ENCODE data around the gene PRAC2. TPM values are rescaled to one million over a fixed set of nuclear protein-coding genes. Genes with fewer than 3 reads are reported as not detected.
"Not testable (repeated sequence)": the region's sequence is repeated elsewhere in the genome, so short reads cannot be mapped to it uniquely, and the experiment has no call there.

Gene PRAC2
- total RNA-seq, 2 donors from 2014 or later: not detected

GRCh38 chr17:48716549-48716948 lies 6.4 kb upstream of the PRAC2 start:
- Mint-ChIP-seq H3K27me3 (peaks cover 31 to 55% of the 10 kb centered on the region in 2 donors), H3K4me1 (ENCODE audit: low read depth in 2 of 2) (peaks cover 5 to 18% of the 10 kb centered on the region in 2 donors)
- not testable (repeated sequence) for ATAC-seq; H3K27ac Mint-ChIP-seq; DNase-seq (ENCODE audit: low spot score); H3K9me3 Mint-ChIP-seq; H3K36me3 Mint-ChIP-seq; H3K4me3 Mint-ChIP-seq

GRCh38 chr17:48717367-48718226 lies 5.4 kb upstream of the PRAC2 start:
- Mint-ChIP-seq H3K4me3 (no peak overlapping the region), H3K27ac (no peak overlapping the region), H3K36me3 (no peaks in the 10 kb centered on the region), H3K9me3 (no peaks in the 10 kb centered on the region), H3K27me3 (peaks cover 34 to 58% of the 10 kb centered on the region in 2 donors), H3K4me1 (ENCODE audit: low read depth in 2 of 2) (peaks cover 5 to 18% of the 10 kb centered on the region in 2 donors)
- no peak for ATAC-seq
- DNase-seq (ENCODE audit: low spot score): no peak

DNA sequence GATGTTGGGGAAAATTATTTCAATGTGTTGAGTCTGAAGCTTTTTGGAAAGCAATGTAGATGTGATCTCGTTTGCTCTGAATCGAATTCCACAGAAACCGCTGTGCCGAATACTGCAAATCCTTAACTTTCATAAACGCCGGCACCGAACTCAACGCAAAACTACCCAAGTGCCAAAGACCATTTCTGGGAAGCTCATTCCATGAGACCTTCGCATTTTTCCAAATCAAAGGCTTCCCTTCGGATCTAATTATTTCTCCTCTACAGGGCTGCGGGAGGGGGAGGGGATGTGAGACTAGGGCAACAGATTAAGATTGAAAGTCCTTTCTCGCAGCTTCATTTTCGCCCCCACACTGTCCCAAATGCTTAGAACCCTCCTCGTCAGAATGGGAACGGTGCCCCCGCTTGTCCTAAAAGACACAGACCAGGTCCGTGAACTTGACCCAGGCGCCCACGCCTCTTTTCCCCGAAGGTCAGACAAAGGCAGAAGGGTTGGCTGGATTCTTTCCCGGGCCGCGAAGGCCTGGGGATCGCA lies 4.7 kb upstream of the PRAC2 start:
- ATAC-seq (no peak), DNase-seq (ENCODE audit: low spot score) (no peak)
- peaks cover 32 to 54% of the 10 kb centered on the region in 2 donors for H3K27me3 Mint-ChIP-seq
- no peaks in the 10 kb centered on the region for H3K9me3 Mint-ChIP-seq
- H3K36me3 Mint-ChIP-seq: no peaks in the 10 kb centered on the region
- peaks cover 5 to 20% of the 10 kb centered on the region in 2 donors for H3K4me1 Mint-ChIP-seq (ENCODE audit: low read depth in 2 of 2)
- H3K4me3 Mint-ChIP-seq: no peak overlapping the region
- no peak overlapping the region for H3K27ac Mint-ChIP-seq

GRCh38 chr17:48718761-48719641 lies 4.0 kb upstream of the PRAC2 start:
- Mint-ChIP-seq H3K4me3 (no peak overlapping the region), H3K27me3 (peaks cover 34 to 54% of the 10 kb centered on the region in 2 donors), H3K9me3 (no peaks in the 10 kb centered on the region), H3K4me1 (ENCODE audit: low read depth in 2 of 2) (peaks cover 9 to 27% of the 10 kb centered on the region in 2 donors), H3K36me3 (no peaks in the 10 kb centered on the region), H3K27ac (no peak overlapping the region)
- ATAC-seq (peak in 1 of 2 donors; percentile 28), DNase-seq (ENCODE audit: low spot score) (no peak)

DNA sequence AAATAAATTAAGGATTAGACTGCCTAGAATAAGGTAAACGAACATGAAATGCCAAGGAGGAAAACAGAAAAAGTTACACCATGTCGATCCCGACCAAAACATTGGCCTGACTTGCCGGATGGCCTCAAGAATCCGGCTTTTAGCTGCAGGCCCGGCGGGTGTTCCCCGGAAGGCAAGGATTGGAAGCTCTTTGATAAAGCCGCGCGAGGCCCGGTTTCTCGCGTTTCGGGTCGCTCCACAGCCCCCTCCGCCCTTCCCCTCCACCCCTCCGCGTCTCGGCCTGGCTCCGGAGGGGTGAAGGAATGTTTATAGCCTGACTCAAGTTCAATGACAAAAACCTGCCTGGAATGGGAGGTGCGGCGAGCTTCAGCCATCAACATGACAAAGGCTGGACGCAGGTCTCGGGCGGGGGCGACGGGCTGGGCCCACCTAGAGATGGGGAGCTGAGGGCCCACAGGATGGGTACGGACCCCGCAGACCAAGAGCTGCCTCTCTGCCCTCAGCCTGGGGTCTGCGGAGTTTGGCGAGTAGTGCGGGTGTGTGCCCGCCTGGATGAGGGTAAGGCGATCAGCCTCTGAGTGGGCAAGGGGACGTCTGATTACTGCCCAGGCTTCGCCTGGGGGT lies 3.2 kb upstream of the PRAC2 start:
- ATAC-seq: no peak
- H3K27ac Mint-ChIP-seq: no peak overlapping the region
- no peaks in the 10 kb centered on the region for H3K36me3 Mint-ChIP-seq
- H3K4me1 Mint-ChIP-seq (ENCODE audit: low read depth in 2 of 2): peaks cover 15 to 34% of the 10 kb centered on the region in 2 donors
- no peak for DNase-seq (ENCODE audit: low spot score)
- H3K27me3 Mint-ChIP-seq: peaks cover 37 to 54% of the 10 kb centered on the region in 2 donors
- H3K9me3 Mint-ChIP-seq: no peaks in the 10 kb centered on the region
- no peak overlapping the region for H3K4me3 Mint-ChIP-seq

GRCh38 chr17:48720266-48721008 lies 2.5 kb upstream of the PRAC2 start:
- Mint-ChIP-seq H3K4me1 (ENCODE audit: low read depth in 2 of 2) (peaks cover 20 to 38% of the 10 kb centered on the region in 2 donors), H3K27ac (peak overlapping the region; percentile 3 to 27), H3K4me3 (peak overlapping the region; percentile 58)

DNA sequence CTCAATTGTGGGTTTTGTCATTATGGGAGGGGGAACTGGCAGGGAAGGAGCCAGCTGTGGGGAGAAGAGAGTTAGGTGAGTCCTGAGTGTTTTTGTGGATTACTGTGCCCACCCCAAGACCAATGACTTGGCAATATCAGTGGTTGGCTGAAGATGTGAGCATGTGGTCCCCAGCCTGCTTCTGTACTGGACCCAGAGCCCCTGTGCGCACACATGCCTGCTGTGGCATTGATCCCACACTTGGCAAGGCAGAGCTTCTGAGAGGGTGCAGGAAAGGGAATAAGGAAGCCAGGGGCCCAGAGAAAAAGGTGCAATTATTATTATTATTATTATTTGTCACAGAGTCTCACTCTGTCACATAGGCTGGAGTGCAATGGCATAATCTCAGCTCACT lies 2.0 kb upstream of the PRAC2 start:
- no peak for DNase-seq (ENCODE audit: low spot score)
- H3K9me3 Mint-ChIP-seq: no peaks in the 10 kb centered on the region
- H3K27me3 Mint-ChIP-seq: peaks cover 44 to 60% of the 10 kb centered on the region in 2 donors
- peaks cover 20 to 38% of the 10 kb centered on the region in 2 donors for H3K4me1 Mint-ChIP-seq (ENCODE audit: low read depth in 2 of 2)
- no peak for ATAC-seq
- peak overlapping the region in 1 of 2 donors; percentile 27 for H3K27ac Mint-ChIP-seq
- no peak overlapping the region for H3K4me3 Mint-ChIP-seq
- H3K36me3 Mint-ChIP-seq: no peaks in the 10 kb centered on the region

More at GRCh38 chr17:48720266-48721008, 2.5 kb upstream of the PRAC2 start:
- DNase-seq (ENCODE audit: low spot score): no peak
- ATAC-seq: no peak
- Mint-ChIP-seq H3K27me3 (peaks cover 41 to 57% of the 10 kb centered on the region in 2 donors), H3K9me3 (no peaks in the 10 kb centered on the region), H3K36me3 (no peaks in the 10 kb centered on the region)

- no peak within 1 kb of the TSS for H3K27ac Mint-ChIP-seq
- H3K27me3 Mint-ChIP-seq: peaks cover 53 to 70% of the 10 kb centered on the region in 2 donors
- peak within 1 kb of the TSS; percentile 83 for H3K4me3 Mint-ChIP-seq
- H3K4me1 Mint-ChIP-seq (ENCODE audit: low read depth in 2 of 2): peaks cover 20 to 38% of the 10 kb centered on the region in 2 donors
- H3K9me3 Mint-ChIP-seq: no peaks in the 10 kb centered on the region
- DNase-seq (ENCODE audit: low spot score) (no peak), ATAC-seq (no peak)
- no peaks in the 10 kb centered on the region for H3K36me3 Mint-ChIP-seq
Observed at GRCh38 chr17:48722201-48722907, 631 bp upstream of the PRAC2 start, which contains the start of gene PRAC1. Gene PRAC1 (minus strand): TSS chr17:48722518. CDS start chr17:48722392, 126 bp downstream.

GRCh38 chr17:48723423-48724250 lies 652 bp downstream of the PRAC2 start:
- peaks cover 50 to 69% of the 10 kb centered on the region in 2 donors for H3K27me3 Mint-ChIP-seq
- no peaks in the 10 kb centered on the region for H3K36me3 Mint-ChIP-seq
- DNase-seq (ENCODE audit: low spot score): peak; percentile 68
- H3K4me1 Mint-ChIP-seq (ENCODE audit: low read depth in 2 of 2): peaks cover 22 to 33% of the 10 kb centered on the region in 2 donors
- no peaks in the 10 kb centered on the region for H3K9me3 Mint-ChIP-seq
- H3K27ac Mint-ChIP-seq: peak overlapping the region; percentile 53 to 85
- ATAC-seq: peak in 1 of 2 donors; percentile 57
- H3K4me3 Mint-ChIP-seq: peak overlapping the region; percentile 83

- H3K9me3 Mint-ChIP-seq: no peaks in the 10 kb centered on the region
- peak overlapping the region; percentile 83 for H3K4me3 Mint-ChIP-seq
- H3K27me3 Mint-ChIP-seq: peaks cover 52 to 74% of the 10 kb centered on the region in 2 donors
- ATAC-seq: peak; percentile 70 to 78
- H3K36me3 Mint-ChIP-seq: no peaks in the 10 kb centered on the region
- DNase-seq (ENCODE audit: low spot score): peak; percentile 76
- H3K27ac Mint-ChIP-seq: peak overlapping the region; percentile 53 to 85
- H3K4me1 Mint-ChIP-seq (ENCODE audit: low read depth in 2 of 2): peaks cover 27 to 36% of the 10 kb centered on the region in 2 donors
Observed at GRCh38 chr17:48724251-48725003, 1.4 kb downstream of the PRAC2 start.

DNA sequence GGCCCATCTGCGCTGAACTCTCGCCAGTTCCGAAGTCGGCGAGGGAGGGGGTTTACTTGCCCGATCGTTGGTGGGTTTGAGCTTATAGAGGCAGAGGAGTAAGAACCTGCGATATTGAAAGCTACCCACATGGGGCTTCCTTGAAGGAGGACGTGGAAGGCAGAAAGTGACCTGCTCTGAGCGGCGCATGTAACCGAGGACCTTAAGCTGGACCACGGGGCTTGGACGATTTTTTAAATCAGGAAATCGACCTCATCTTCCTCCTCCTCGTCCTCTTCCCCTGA lies 2.0 kb downstream of the PRAC2 start:
- H3K36me3 Mint-ChIP-seq: no peaks in the 10 kb centered on the region
- H3K9me3 Mint-ChIP-seq: no peaks in the 10 kb centered on the region
- peak overlapping the region; percentile 67 for H3K4me3 Mint-ChIP-seq
- H3K27me3 Mint-ChIP-seq: peaks cover 55 to 79% of the 10 kb centered on the region in 2 donors
- DNase-seq (ENCODE audit: low spot score) (no peak), ATAC-seq (no peak)
- H3K4me1 Mint-ChIP-seq (ENCODE audit: low read depth in 2 of 2): peaks cover 27 to 39% of the 10 kb centered on the region in 2 donors
- no peak overlapping the region for H3K27ac Mint-ChIP-seq

Data from natural killer cell treated with Interleukin-12 subunit alpha and Interleukin-12 subunit beta and Interleukin-15 and Interleukin-18, amount 100 ng/mL, for 72 hours (primary cell).